ENCODE data around the gene L3MBTL1.

Gene L3MBTL1

DNA sequence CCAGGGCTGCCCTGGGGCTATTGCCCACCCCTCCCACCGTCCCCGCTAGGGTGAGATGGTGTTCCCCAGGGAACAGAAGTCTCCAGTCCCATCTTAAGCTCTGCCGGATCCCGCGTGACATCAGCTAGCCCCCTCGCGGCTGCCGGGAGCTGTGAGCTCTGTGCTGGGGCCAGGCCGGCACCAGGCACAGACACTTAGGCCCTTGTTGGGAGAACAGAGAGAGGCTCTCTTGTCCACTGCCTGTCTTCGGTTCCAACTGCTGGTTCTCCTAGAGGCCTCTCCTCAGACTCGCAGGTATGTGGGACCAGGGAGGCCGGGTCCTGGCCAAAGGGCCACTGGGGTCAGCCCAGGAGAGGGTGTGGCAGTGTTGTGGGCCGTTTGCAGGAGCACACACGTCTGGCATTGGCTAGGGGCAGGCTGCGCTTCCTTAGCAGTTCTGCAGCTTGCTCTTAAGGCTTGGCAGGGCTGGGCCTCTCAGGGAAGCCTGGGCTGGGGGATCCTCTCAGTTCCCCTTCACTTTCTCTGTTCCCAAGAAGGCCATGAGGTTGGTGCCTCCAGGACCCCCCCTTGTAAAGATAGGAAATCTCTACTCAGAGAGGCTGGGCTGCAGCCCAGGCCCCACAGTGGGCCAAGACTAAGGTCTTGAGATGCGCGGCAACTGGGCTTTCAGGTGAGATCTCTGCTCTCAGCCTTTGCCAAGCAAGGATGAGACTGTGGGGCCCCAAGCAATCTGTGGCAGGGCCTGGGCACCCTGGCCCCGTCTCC, 57.7 kb downstream of the L3MBTL1 start:
- CTCF ChIA-PET: no interaction called here
- H3K4me3 ChIP-seq (ENCODE audit: low read depth, low read length): no peak overlapping the region
- TF ChIP-seq, protein P1, sequence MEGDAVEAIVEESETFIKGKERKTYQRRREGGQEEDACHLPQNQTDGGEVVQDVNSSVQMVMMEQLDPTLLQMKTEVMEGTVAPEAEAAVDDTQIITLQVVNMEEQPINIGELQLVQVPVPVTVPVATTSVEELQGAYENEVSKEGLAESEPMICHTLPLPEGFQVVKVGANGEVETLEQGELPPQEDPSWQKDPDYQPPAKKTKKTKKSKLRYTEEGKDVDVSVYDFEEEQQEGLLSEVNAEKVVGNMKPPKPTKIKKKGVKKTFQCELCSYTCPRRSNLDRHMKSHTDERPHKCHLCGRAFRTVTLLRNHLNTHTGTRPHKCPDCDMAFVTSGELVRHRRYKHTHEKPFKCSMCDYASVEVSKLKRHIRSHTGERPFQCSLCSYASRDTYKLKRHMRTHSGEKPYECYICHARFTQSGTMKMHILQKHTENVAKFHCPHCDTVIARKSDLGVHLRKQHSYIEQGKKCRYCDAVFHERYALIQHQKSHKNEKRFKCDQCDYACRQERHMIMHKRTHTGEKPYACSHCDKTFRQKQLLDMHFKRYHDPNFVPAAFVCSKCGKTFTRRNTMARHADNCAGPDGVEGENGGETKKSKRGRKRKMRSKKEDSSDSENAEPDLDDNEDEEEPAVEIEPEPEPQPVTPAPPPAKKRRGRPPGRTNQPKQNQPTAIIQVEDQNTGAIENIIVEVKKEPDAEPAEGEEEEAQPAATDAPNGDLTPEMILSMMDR (IDR thresholded peaks at IDR 0.05; ENCODE audit: insufficient read depth, low read length, missing control alignments): no peak
- no peak for DNase-seq (ENCODE audit: low read depth, low spot score)
- POLR2A ChIA-PET: no interaction called here

DNA sequence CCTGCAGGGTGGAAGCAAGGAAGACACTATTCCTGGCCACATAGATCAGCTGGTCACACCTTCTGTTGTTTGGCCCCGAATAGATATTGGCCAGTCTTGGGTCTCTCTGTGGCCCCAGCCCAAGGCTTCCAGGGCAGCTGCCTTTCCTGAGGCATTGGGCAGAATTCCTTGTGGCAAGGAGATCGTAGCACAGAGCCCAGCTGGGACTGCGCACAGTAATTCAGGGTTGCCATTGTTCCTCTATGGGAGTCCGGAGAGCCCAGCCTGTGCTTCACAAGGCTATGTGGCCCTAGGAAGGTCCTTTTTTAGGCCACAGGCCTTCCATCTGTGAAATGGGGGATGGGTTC, 58.2 kb downstream of the L3MBTL1 start:
- CTCF ChIA-PET: no interaction called here
- no peak overlapping the region for H3K4me3 ChIP-seq (ENCODE audit: low read depth, low read length)
- POLR2A ChIA-PET: no interaction called here
- DNase-seq (ENCODE audit: low read depth, low spot score): no peak
- TF ChIP-seq, protein P1 (IDR thresholded peaks at IDR 0.05; ENCODE audit: insufficient read depth, low read length, missing control alignments): no peak

DNA sequence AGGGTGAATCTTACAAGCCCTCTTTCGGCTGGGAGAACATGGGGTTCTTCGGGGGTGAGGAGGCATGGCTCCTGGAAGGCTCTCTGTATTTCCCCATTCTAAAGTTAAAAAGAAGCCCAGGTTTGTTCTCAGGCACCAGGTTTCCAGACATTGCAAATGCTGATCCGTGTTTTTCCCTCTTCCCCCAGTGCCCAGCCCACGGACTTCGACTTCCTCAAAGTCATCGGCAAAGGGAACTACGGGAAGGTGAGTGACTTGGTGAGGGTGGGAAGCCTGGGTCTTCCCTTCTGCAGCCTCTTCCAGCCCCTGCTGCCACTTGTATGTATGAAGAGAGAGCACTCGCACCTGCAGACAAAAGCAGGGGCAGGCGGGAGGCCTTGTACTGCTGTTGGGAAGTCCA, 60.0 kb downstream of the L3MBTL1 start:
- DNase-seq (ENCODE audit: low read depth, low spot score): no peak
- POLR2A ChIA-PET: no interaction called here
- CTCF ChIA-PET: no interaction called here
- TF ChIP-seq, protein P1 (IDR thresholded peaks at IDR 0.05; ENCODE audit: insufficient read depth, low read length, missing control alignments): no peak
- H3K4me3 ChIP-seq (ENCODE audit: low read depth, low read length): no peak overlapping the region

DNA sequence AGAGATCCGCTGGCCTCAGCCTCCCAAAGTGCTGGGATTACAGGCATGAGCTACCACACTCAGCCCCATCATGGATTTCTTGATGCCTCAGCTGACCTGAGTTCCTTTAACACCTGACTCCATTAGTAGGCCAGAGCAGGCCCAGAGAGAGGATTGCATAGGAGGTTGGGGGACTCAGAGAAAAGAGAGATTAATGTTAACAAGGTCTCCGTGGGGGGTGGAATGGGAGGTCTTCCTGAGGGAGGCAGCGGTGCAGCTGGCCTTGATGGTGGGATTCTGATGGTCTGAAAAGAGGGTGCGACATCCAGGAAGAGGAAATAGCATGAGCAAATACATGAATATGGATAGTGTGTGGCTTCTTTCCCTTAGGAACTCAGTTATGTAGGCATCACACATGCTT, 61.2 kb downstream of the L3MBTL1 start:
- no peak for DNase-seq (ENCODE audit: low read depth, low spot score)
- TF ChIP-seq, protein P1 (IDR thresholded peaks at IDR 0.05; ENCODE audit: insufficient read depth, low read length, missing control alignments): no peak
- no peak overlapping the region for H3K4me3 ChIP-seq (ENCODE audit: low read depth, low read length)
- CTCF ChIA-PET: interaction anchor here (1.0 kb wide), 1 partner anchor 30 kb away, joined by 4 read pairs; no protein-coding TSS in a partner anchor
- POLR2A ChIA-PET: interaction anchor here (1.0 kb wide), 1 partner anchor 10 kb away, joined by 3 read pairs; no protein-coding TSS in a partner anchor

DNA sequence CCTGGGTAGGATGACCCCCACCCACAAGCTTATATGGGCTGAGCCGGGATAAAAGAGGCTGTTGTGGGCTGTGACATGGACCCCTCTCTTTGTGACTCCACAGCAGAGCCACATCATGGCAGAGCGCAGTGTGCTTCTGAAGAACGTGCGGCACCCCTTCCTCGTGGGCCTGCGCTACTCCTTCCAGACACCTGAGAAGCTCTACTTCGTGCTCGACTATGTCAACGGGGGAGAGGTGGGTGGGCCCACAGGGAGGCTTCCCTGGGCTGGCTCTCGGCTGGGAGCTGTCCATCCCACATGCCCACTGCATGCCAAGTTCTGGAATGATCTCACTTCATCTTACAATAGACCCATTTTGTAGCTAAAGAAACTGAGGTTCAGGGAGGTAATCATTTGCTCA, 61.8 kb downstream of the L3MBTL1 start:
- TF ChIP-seq, protein P1 (IDR thresholded peaks at IDR 0.05; ENCODE audit: insufficient read depth, low read length, missing control alignments): no peak
- POLR2A ChIA-PET: interaction anchor here (1.0 kb wide), 1 partner anchor 11 kb away, joined by 3 read pairs; no protein-coding TSS in a partner anchor
- DNase-seq (ENCODE audit: low read depth, low spot score): no peak
- H3K4me3 ChIP-seq (ENCODE audit: low read depth, low read length): no peak overlapping the region
- CTCF ChIA-PET: interaction anchor here (1.0 to 1.3 kb wide), 3 partner anchors 10 to 31 kb away, joined by 3 to 6 read pairs (median 4); partner anchors contain the start of gene SGK2

DNA sequence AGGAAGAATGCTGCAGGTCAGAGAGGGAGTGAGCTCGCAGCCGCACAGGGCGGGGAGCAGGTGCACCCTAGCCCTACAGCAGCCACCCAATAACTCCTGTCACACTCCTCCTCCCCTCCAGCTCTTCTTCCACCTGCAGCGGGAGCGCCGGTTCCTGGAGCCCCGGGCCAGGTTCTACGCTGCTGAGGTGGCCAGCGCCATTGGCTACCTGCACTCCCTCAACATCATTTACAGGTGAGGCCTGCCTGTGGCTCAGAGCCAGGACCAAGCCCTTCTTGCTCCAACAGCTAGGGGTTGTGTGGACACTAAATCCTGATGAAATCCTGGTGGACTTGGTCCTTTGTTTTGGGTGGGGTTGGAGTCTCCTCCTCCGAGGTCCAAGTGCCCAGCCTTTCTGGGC, 63.0 kb downstream of the L3MBTL1 start:
- POLR2A ChIA-PET: no interaction called here
- CTCF ChIA-PET: interaction anchor here (1.0 to 1.6 kb wide), 4 partner anchors 11 to 33 kb away, joined by 3 to 10 read pairs (median 5); partner anchors contain the start of gene SGK2

More for the DNA sequence above, 63.0 kb downstream of the L3MBTL1 start:
- no peak overlapping the region for H3K4me3 ChIP-seq (ENCODE audit: low read depth, low read length)
- TF ChIP-seq, protein P1 (IDR thresholded peaks at IDR 0.05; ENCODE audit: insufficient read depth, low read length, missing control alignments): no peak
- DNase-seq (ENCODE audit: low read depth, low spot score): no peak
